ENCODE data around the gene PIEZO1. TPM values are rescaled to one million over a fixed set of nuclear protein-coding genes. Genes with fewer than 3 reads are reported as not detected.

The PIEZO1 gene
- total and polyA plus RNA-seq, 10 of the 15 experiments (the other 5 are each of a cell fraction or from before 2014, with no cell fraction given): 1.3 to 169 (median 33.4) TPM

- peak; percentile 77; the same call in 1 of the 2 replicates for TF ChIP-seq ZNF687 (IDR thresholded peaks at IDR 0.05)
- TF ChIP-seq RB1 (IDR thresholded peaks at IDR 0.05; ENCODE audit: borderline replicate concordance): no peak
- no peak for TF ChIP-seq CBX5 (IDR thresholded peaks at IDR 0.05; ENCODE audit: low read depth)
- no peak; the same call in 1 of the 2 replicates for TF ChIP-seq SMARCA5 (IDR thresholded peaks at IDR 0.05)
- peak; percentile 66; the same call in 1 of the 2 replicates for TF ChIP-seq ZNF217 (IDR thresholded peaks at IDR 0.05)
- TF ChIP-seq CUX1 (IDR thresholded peaks at IDR 0.05; ENCODE audit: insufficient replicate concordance, low read depth, low read length): no peak
- no peak for TF ChIP-seq KAT2A (conservative IDR thresholded peaks at IDR 0.05; ENCODE audit: control insufficient read depth, low read depth, low read length)
- TF ChIP-seq CBFB (IDR thresholded peaks at IDR 0.05; ENCODE audit: low read depth): no peak; the same call in 1 of the 2 replicates
- TF ChIP-seq SUPT20H (IDR thresholded peaks at IDR 0.05; ENCODE audit: borderline replicate concordance, control insufficient read depth, low read depth, low read length): no peak
- TF ChIP-seq MXI1 (IDR thresholded peaks at IDR 0.05; ENCODE audit: low read depth, low read length): peak; percentile 94
- TF ChIP-seq SUZ12 (IDR thresholded peaks at IDR 0.05; ENCODE audit: unreplicated experiment): no peak
- peak; percentile 66; the same call in 1 of the 2 replicates for TF ChIP-seq STAT3 (IDR thresholded peaks at IDR 0.05; ENCODE audit: low read depth, low read length)
- no peak for TF ChIP-seq NFXL1 (IDR thresholded peaks at IDR 0.05; ENCODE audit: borderline replicate concordance)
- TF ChIP-seq USF1 (IDR thresholded peaks at IDR 0.05; ENCODE audit: borderline replicate concordance, extremely low read length, insufficient read depth, low read depth, low read length): peak; percentile 4
- peak; percentile 70; the same call in 1 of the 2 replicates for TF ChIP-seq NFIC (IDR thresholded peaks at IDR 0.05; ENCODE audit: low read depth, low read length)
- no peak for TF ChIP-seq NR2C2 (IDR thresholded peaks at IDR 0.05; ENCODE audit: borderline replicate concordance, control insufficient read depth, insufficient read length, low read depth)
- no peak for TF ChIP-seq RELA (IDR thresholded peaks at IDR 0.05; ENCODE audit: borderline replicate concordance, partially characterized antibody)
- 0 out of 2 replicates have a peak, but pooled peaks have one; percentile 31 for TF ChIP-seq JUND (IDR thresholded peaks at IDR 0.05; ENCODE audit: low read depth, low read length)
- no peak for TF ChIP-seq CEBPB (IDR thresholded peaks at IDR 0.05; ENCODE audit: borderline replicate concordance in 1 of 2, low read depth in 2 of 2, low read length in 2 of 2)
- no peak for TF ChIP-seq RBBP5 (conservative IDR thresholded peaks at IDR 0.05)
Measured at GRCh38 chr16:88681709-88682451, 103.1 kb downstream of the PIEZO1 start (continued).

All from GM12878 (cell line).